Testis (tissue), 3 donors: ENCODE results near the gene RPS6KB2. TPM values are rescaled to one million over a fixed set of nuclear protein-coding genes. Genes with fewer than 3 reads are reported as not detected.
A peak's percentile ranks its signal among the peaks of the same experiment; 100 is the strongest.

ENCODE experiments used
- DNase-seq: peaks from one replicate; pipeline ENCODE4 v3.0.0-alpha.2; 2019
- H3K27ac ChIP-seq, 2 donors: fragments of 200-600 bp; sonication (generic); one replicate each; pipeline ENCODE4 v1.5.1; 2019
- H3K27me3 ChIP-seq: fragments of 200-600 bp; sonication (generic); one replicate; pipeline ENCODE4 v1.5.1; 2019
- H3K36me3 ChIP-seq: fragments of 200-600 bp; sonication (generic); one replicate; pipeline ENCODE4 v1.5.1; 2017; ENCODE audit warnings: low read depth; ENCODE audit errors: missing control alignments
- H3K4me1 ChIP-seq: fragments of 200-600 bp; sonication (generic); one replicate; pipeline ENCODE4 v1.5.1; 2019
- H3K4me3 ChIP-seq, 2 donors: fragments of 200-600 bp; sonication (generic); one replicate each; pipeline ENCODE4 v1.5.1; 2017 to 2019
- H3K9me3 ChIP-seq: fragments of 200-600 bp; sonication (generic); one replicate; pipeline ENCODE4 v1.5.1; 2017
- POLR2A ChIP-seq: fragments of 450-650 bp; IDR thresholded peaks from one replicate; pipeline ENCODE4 v1.6.1; 2017; ENCODE audit warnings: antibody characterized with exemption, mild to moderate bottlenecking, moderate library complexity
- WGBS, 2 donors: methylation state at CpG; one replicate each; pipeline ENCODE4 v1.1.5; 2018; 5-methylcytosine and 5-hydroxymethylcytosine counted together
- intact Hi-C: fragments of 100-400 bp; cut with DNase I; formaldehyde crosslinking; loops from one replicate; pipeline ENCODE4 v1.15.1; 2023; ENCODE audit warnings: low total_unique reads
- polyA plus RNA-seq: library from polyadenylated mRNA; stranded (reverse); fragments of 350-450 nt; fragmentation: Illumina TruSeq; extraction: RNeasy Lipid Tissue Mini Kit (QIAGEN cat#74804); gene quantifications from one replicate; pipeline ENCODE4 v1.2.3, GENCODE V29; 2014; ENCODE audit warnings: low read depth, low replicate concordance; ENCODE audit not compliant: insufficient read depth
- total RNA-seq, 2 donors: library from RNA; depleted of rRNA; stranded (reverse); fragments of >200 nt; gene quantifications; one replicate each; pipeline ENCODE4 v1.2.3, GENCODE V29; 2016
- TF ChIP-seq, protein P1 (sequence below), 3 experiments: fragments of 450-650 bp in 2 of 3; fragments of 200-600 bp in 1 of 3; sonication (generic) in 1 of 3; IDR thresholded peaks; one replicate each; pipeline ENCODE4 v1.5.1; 2016 to 2019; ENCODE audit warnings: antibody characterized with exemption in 3 of 3, mild to moderate bottlenecking in 2 of 3, moderate library complexity in 1 of 3

Gene RPS6KB2
- total and polyA plus RNA-seq, 3 donors from 2014 or later: 30.1 to 47.4 (median 46.5) TPM

DNA sequence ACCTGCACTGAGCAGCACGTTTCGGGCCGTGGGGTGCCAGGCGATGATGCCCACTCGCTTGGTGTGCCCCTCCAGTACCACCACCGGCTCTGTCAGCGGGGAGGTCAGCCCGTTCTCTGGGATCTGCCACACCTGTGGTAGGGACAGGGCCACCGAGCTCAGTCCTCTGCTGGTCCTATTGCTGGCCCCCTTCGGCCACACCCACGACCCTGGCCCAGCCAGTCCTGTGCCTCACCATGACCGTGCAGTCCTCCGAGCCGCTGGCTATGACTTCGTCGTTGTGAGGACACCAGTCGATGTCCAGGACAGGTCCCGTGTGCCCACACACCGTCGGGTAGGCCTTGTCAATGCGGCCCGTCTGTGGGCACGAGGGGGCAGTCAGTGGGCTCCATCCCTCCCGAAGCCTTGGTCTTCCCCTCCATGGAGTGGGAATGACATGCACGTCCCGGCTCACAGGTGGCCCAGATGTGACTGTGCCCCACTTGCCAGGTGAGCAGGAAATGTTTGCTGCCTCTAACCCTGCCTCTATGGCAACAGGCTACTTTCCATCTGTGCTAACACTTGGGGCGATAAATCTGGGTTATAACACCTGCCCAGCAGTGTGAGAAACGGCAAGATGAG is 13.5 kb downstream of the RPS6KB2 start:
- no peak overlapping the region for H3K27ac ChIP-seq
- 89% methylated on average over 28 of the region's 28 CpGs; no CpG with 5 or more reads in 1 of the 2 donors for whole genome bisulfite sequencing, 2 donors

DNA sequence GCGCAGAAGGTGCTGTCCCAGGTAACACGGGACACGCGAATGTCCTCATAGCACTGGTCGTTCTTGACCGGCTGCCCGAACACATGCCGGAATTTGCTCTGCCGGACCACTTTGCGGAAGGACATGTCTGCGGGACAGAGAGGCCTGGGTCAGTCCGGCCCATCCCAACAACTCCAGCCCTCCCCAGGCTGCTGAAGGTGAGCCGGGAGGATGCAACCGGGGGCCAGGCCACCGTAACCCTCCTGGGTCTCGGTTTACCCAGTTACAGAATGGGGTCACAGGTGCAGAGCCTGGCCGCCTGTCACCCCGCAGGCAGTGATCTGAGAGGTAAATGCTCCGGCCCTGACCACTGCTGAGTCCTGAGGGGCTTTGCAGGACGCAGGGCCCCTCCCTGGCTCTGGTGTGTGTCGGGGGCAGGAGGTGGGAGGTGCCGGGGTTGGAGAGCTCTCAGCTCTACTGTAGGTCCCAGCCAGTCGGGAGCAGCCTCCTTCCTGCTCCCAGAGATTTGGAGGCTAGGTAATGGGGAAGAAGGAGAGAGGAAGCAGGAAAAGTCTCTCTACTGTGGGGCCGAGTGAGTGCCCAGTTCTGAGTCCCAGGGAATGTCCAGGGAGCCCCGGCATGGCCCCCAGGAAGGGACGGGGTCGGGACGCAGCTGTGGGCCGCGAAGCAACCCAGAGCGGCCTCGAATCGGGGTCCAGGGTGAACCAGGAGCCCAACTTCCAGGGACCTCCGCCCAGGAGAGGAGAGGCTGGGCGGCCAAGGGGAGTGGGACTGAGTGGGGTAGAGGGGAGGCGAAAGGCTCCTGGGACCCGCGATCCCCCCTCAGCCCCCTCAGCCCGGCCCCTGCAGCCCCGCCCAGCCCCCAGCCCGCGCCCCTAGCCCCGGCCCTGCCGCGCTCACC is 14.5 kb downstream of the RPS6KB2 start:
- no peak for TF ChIP-seq POLR2A
- TF ChIP-seq, protein P1, sequence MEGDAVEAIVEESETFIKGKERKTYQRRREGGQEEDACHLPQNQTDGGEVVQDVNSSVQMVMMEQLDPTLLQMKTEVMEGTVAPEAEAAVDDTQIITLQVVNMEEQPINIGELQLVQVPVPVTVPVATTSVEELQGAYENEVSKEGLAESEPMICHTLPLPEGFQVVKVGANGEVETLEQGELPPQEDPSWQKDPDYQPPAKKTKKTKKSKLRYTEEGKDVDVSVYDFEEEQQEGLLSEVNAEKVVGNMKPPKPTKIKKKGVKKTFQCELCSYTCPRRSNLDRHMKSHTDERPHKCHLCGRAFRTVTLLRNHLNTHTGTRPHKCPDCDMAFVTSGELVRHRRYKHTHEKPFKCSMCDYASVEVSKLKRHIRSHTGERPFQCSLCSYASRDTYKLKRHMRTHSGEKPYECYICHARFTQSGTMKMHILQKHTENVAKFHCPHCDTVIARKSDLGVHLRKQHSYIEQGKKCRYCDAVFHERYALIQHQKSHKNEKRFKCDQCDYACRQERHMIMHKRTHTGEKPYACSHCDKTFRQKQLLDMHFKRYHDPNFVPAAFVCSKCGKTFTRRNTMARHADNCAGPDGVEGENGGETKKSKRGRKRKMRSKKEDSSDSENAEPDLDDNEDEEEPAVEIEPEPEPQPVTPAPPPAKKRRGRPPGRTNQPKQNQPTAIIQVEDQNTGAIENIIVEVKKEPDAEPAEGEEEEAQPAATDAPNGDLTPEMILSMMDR (IDR thresholded peaks at IDR 0.05): no peak
- Histone ChIP-seq H3K4me1 (peaks cover 5% of the 10 kb centered on the region), H3K27me3 (no peaks in the 10 kb centered on the region), H3K4me3 (peak overlapping the region; percentile 81), H3K9me3 (no peaks in the 10 kb centered on the region), H3K36me3 (no peaks in the 10 kb centered on the region), H3K27ac (peak overlapping the region; percentile 61 to 92)
- 23 to 24% methylated on average over 32 to 45 of the region's 45 CpGs for WGBS, 2 donors
- intact Hi-C loops: no loop called here
- DNase-seq: no peak

More for the DNA sequence above, 13.5 kb downstream of the RPS6KB2 start:
- H3K9me3 ChIP-seq: no peaks in the 10 kb centered on the region
- H3K4me3 ChIP-seq: no peak overlapping the region
- DNase-seq: no peak
- H3K4me1 ChIP-seq: peaks cover 5% of the 10 kb centered on the region
- no peak for TF ChIP-seq POLR2A
- TF ChIP-seq, protein P1 (IDR thresholded peaks at IDR 0.05): no peak
- no peaks in the 10 kb centered on the region for H3K27me3 ChIP-seq
- H3K36me3 ChIP-seq: no peaks in the 10 kb centered on the region
- intact Hi-C loops: no loop called here

DNA sequence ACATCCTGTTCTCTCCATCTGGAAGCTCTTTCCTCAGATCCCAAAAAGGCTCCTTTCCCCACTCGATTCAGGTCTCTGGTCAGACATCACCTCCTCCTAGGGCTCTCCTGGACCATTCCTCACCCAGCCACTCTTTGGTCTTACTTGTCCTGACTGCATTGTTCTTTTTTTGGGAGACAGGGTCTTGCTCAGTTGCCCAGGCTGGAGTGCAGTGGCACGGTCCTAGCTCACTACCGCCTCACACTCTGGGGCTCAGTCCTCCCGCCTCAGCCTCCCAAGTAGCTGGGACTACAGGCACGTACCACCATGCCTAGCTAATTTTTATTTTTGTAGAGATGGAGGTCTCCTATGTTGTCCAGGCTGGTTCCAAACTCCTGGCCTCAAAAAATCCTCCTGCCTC is 17.2 kb downstream of the RPS6KB2 start:
- TF ChIP-seq POLR2A: no peak
- TF ChIP-seq, protein P1 (IDR thresholded peaks at IDR 0.05): no peak
- Histone ChIP-seq H3K4me3 (no peak overlapping the region), H3K36me3 (no peaks in the 10 kb centered on the region), H3K9me3 (no peaks in the 10 kb centered on the region), H3K27me3 (no peaks in the 10 kb centered on the region), H3K4me1 (peaks cover 5% of the 10 kb centered on the region), H3K27ac (no peak overlapping the region)
- no peak for DNase-seq
- 77 to 79% methylated on average over 5 of the region's 5 CpGs for WGBS, 2 donors
- intact Hi-C loops: no loop called here

DNA sequence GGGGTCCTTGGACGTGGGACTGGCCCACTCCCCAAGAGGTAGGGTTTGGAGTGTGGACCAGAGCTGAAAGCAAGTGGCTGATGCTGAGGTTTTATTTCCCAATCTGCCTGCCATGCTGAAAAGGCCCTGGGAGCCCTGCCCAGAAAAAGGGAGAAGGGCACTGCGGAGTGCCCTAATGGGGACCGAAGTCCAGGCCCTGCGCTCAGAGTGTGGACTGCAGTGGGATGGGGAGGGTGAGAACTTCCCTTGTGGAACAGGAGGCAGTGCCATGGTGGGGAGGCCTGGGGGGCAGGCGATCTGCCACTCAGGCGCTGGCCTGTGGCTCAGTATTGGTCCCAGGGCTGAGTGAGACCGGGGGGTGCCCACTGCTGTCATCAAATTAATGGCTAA is 19.9 kb downstream of the RPS6KB2 start:
- no peak overlapping the region for H3K4me3 ChIP-seq
- 94 to 96% methylated on average over 6 to 7 of the region's 7 CpGs for whole genome bisulfite sequencing, 2 donors
- TF ChIP-seq POLR2A: no peak
- TF ChIP-seq, protein P1 (IDR thresholded peaks at IDR 0.05): no peak
- intact Hi-C loops: no loop called here
- no peaks in the 10 kb centered on the region for H3K9me3 ChIP-seq
- no peak for DNase-seq
- H3K27me3 ChIP-seq: no peaks in the 10 kb centered on the region
- H3K27ac ChIP-seq: no peak overlapping the region
- no peaks in the 10 kb centered on the region for H3K4me1 ChIP-seq
- no peaks in the 10 kb centered on the region for H3K36me3 ChIP-seq
